ENCODE data around the gene TMEM169.

TMEM169 gene

DNA sequence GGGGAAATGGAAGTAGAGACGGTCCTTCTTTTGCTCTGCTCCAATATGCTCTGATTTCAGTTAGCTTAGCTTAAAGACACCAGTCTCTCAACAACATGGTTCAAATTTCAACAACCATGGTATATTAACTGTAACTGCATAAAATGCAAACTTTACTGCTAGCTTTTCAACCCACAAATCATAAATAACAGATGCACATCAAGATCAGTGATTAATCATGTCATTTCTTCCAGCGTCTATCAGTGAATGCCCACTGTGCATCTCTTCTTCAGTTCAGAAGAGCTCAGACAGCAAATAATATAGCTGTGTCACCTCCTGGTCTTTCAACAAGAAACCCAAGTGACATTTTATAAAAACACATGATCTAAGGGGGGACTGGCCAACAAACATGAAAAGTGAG, 12.7 kb upstream of the TMEM169 start:
- no peak overlapping the region for H3K4me3 ChIP-seq (replicated peaks; ENCODE audit: insufficient read depth, low read length)
- no peaks in the 10 kb centered on the region for H3K27me3 ChIP-seq (ENCODE audit: insufficient read depth, poor library complexity, severe bottlenecking)
- TF ChIP-seq GABPA (IDR thresholded peaks at IDR 0.05; ENCODE audit: low read depth): no peak
- TF ChIP-seq, protein P1, sequence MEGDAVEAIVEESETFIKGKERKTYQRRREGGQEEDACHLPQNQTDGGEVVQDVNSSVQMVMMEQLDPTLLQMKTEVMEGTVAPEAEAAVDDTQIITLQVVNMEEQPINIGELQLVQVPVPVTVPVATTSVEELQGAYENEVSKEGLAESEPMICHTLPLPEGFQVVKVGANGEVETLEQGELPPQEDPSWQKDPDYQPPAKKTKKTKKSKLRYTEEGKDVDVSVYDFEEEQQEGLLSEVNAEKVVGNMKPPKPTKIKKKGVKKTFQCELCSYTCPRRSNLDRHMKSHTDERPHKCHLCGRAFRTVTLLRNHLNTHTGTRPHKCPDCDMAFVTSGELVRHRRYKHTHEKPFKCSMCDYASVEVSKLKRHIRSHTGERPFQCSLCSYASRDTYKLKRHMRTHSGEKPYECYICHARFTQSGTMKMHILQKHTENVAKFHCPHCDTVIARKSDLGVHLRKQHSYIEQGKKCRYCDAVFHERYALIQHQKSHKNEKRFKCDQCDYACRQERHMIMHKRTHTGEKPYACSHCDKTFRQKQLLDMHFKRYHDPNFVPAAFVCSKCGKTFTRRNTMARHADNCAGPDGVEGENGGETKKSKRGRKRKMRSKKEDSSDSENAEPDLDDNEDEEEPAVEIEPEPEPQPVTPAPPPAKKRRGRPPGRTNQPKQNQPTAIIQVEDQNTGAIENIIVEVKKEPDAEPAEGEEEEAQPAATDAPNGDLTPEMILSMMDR (IDR thresholded peaks at IDR 0.05; ENCODE audit: insufficient read depth, low read length): no peak
- TF ChIP-seq SPI1 (IDR thresholded peaks at IDR 0.05; ENCODE audit: borderline replicate concordance, low read depth): no peak
- no peak for TF ChIP-seq REST (IDR thresholded peaks at IDR 0.05; ENCODE audit: insufficient replicate concordance, low read depth)
- no peak for TF ChIP-seq POLR2AphosphoS5 (IDR thresholded peaks at IDR 0.05; ENCODE audit: low read depth)
- no peak for DNase-seq (ENCODE audit: low read depth in 1 of 2, low spot score in 1 of 2)
- no peak overlapping the region for H3K27ac ChIP-seq (replicated peaks)

- TF ChIP-seq GABPA (IDR thresholded peaks at IDR 0.05; ENCODE audit: low read depth) (no peak), POLR2AphosphoS5 (IDR thresholded peaks at IDR 0.05; ENCODE audit: low read depth) (no peak), SPI1 (IDR thresholded peaks at IDR 0.05; ENCODE audit: borderline replicate concordance, low read depth) (no peak), REST (IDR thresholded peaks at IDR 0.05; ENCODE audit: insufficient replicate concordance, low read depth) (no peak)
- TF ChIP-seq, protein P1 (IDR thresholded peaks at IDR 0.05; ENCODE audit: insufficient read depth, low read length): no peak
- no peak for DNase-seq (ENCODE audit: low read depth in 1 of 2, low spot score in 1 of 2)
- no peak overlapping the region for H3K4me3 ChIP-seq (replicated peaks; ENCODE audit: insufficient read depth, low read length)
Observed at GRCh38 chr2:216070195-216070594, 11.5 kb upstream of the TMEM169 start.

GRCh38 chr2:216071111-216071851, 10.4 kb upstream of the TMEM169 start:
- TF ChIP-seq REST (IDR thresholded peaks at IDR 0.05; ENCODE audit: insufficient replicate concordance, low read depth) (no peak), SPI1 (IDR thresholded peaks at IDR 0.05; ENCODE audit: borderline replicate concordance, low read depth) (no peak), GABPA (IDR thresholded peaks at IDR 0.05; ENCODE audit: low read depth) (no peak), POLR2AphosphoS5 (IDR thresholded peaks at IDR 0.05; ENCODE audit: low read depth) (no peak)
- TF ChIP-seq, protein P1 (IDR thresholded peaks at IDR 0.05; ENCODE audit: insufficient read depth, low read length): no peak
- DNase-seq (ENCODE audit: low read depth in 1 of 2, low spot score in 1 of 2): no peak
- no peaks in the 10 kb centered on the region for H3K27me3 ChIP-seq (ENCODE audit: insufficient read depth, poor library complexity, severe bottlenecking)

More at GRCh38 chr2:216070195-216070594, 11.5 kb upstream of the TMEM169 start:
- Histone ChIP-seq H3K27me3 (ENCODE audit: insufficient read depth, poor library complexity, severe bottlenecking) (no peaks in the 10 kb centered on the region), H3K27ac (replicated peaks) (no peak overlapping the region)

More at GRCh38 chr2:216071111-216071851, 10.4 kb upstream of the TMEM169 start:
- Histone ChIP-seq H3K27ac (replicated peaks) (no peak overlapping the region), H3K4me3 (replicated peaks; ENCODE audit: insufficient read depth, low read length) (no peak overlapping the region)

All from HL-60 (cell line).